ENCODE results near the gene METTL23.
A peak's percentile ranks its signal among the peaks of the same experiment; 100 is the strongest.

METTL23 gene

GRCh38 chr17:76726776-76727718, at the start of gene METTL23:
Gene METTL23, plus strand, starts transcription at chr17:76726839. Its CDS starts 2,872 bp downstream, at chr17:76729711.
- peak; percentile 73 for DNase-seq (ENCODE audit: low spot score)

GRCh38 chr17:76677406-76677805, 49.2 kb upstream of the METTL23 start:
- DNase-seq (ENCODE audit: low spot score) = no peak

GRCh38 chr17:76678330-76678729, 48.3 kb upstream of the METTL23 start:
- no peak for DNase-seq (ENCODE audit: low spot score)

- DNase-seq (ENCODE audit: low spot score) = no peak
These were observed 47.4 kb upstream of the METTL23 start for GRCh38 chr17:76679239-76679638.

GRCh38 chr17:76681222-76682137, 45.2 kb upstream of the METTL23 start:
- peak; percentile 77 for DNase-seq (ENCODE audit: low spot score)

GRCh38 chr17:76682296-76682695, 44.3 kb upstream of the METTL23 start:
- peak; percentile 62 for DNase-seq (ENCODE audit: low spot score)

GRCh38 chr17:76683011-76683755, 43.5 kb upstream of the METTL23 start:
- no peak for DNase-seq (ENCODE audit: low spot score)

GRCh38 chr17:76683921-76684745, 42.5 kb upstream of the METTL23 start:
- DNase-seq (ENCODE audit: low spot score) = no peak

- DNase-seq (ENCODE audit: low spot score) = no peak
These were observed 41.9 kb upstream of the METTL23 start for GRCh38 chr17:76684756-76685155.

GRCh38 chr17:76685366-76685765, 41.3 kb upstream of the METTL23 start:
- no peak for DNase-seq (ENCODE audit: low spot score)

- no peak for DNase-seq (ENCODE audit: low spot score)
These were observed 40.8 kb upstream of the METTL23 start for GRCh38 chr17:76685846-76686245.

- DNase-seq (ENCODE audit: low spot score) = no peak
These were observed 39.9 kb upstream of the METTL23 start for GRCh38 chr17:76686538-76687297.

GRCh38 chr17:76687298-76688164, 39.1 kb upstream of the METTL23 start:
- DNase-seq (ENCODE audit: low spot score) = no peak

GRCh38 chr17:76688165-76688622, 38.4 kb upstream of the METTL23 start:
- no peak for DNase-seq (ENCODE audit: low spot score)

- no peak for DNase-seq (ENCODE audit: low spot score)
These were observed 36.8 kb upstream of the METTL23 start for GRCh38 chr17:76689859-76690258.

GRCh38 chr17:76690596-76691280, 35.9 kb upstream of the METTL23 start:
- no peak for DNase-seq (ENCODE audit: low spot score)

- no peak for DNase-seq (ENCODE audit: low spot score)
These were observed 35.1 kb upstream of the METTL23 start for GRCh38 chr17:76691379-76692191.

All from hematopoietic multipotent progenitor cell treated with erythropoietin and hydrocortisone succinate and interleukin-3 and kit ligand, for 15 days (in vitro differentiated cells).